Ectodermal cell (in vitro differentiated cells): Measurements from ENCODE around the gene RIN3.

Experiments
- H3K27ac ChIP-seq: 2 replicates; pipeline ENCODE4 v1.7.0; 2013; ENCODE audit warnings: mild to moderate bottlenecking, low read depth, low read length; ENCODE audit not compliant: insufficient read depth, poor library complexity, severe bottlenecking
- H3K27me3 ChIP-seq: 2 replicates; pipeline ENCODE4 v1.7.0; 2013; ENCODE audit warnings: mild to moderate bottlenecking, low read length; ENCODE audit not compliant: insufficient read depth, control insufficient read depth, poor library complexity, severe bottlenecking
- H3K36me3 ChIP-seq: one replicate; pipeline ENCODE4 v1.7.0; 2013; ENCODE audit warnings: low read length; ENCODE audit not compliant: control insufficient read depth, insufficient read depth
- H3K4me1 ChIP-seq: one replicate; pipeline ENCODE4 v1.7.0; 2013; ENCODE audit warnings: low read length; ENCODE audit not compliant: control insufficient read depth, insufficient read depth
- H3K4me3 ChIP-seq: 2 replicates; pipeline ENCODE4 v1.7.0; 2013; ENCODE audit warnings: low read depth, low read length, control low read depth; ENCODE audit not compliant: insufficient read depth
- H3K9me3 ChIP-seq: 2 replicates; pipeline ENCODE4 v1.7.0; 2013; ENCODE audit warnings: mild to moderate bottlenecking, low read length, moderate library complexity; ENCODE audit not compliant: control insufficient read depth
- WGBS, 2 experiments: methylation state at CpG; one replicate each; pipeline ENCODE4 v1.1.7; 2013; ENCODE audit warnings: missing lambda C conversion rate in 2 of 2; 5-methylcytosine and 5-hydroxymethylcytosine counted together

RIN3 gene

DNA sequence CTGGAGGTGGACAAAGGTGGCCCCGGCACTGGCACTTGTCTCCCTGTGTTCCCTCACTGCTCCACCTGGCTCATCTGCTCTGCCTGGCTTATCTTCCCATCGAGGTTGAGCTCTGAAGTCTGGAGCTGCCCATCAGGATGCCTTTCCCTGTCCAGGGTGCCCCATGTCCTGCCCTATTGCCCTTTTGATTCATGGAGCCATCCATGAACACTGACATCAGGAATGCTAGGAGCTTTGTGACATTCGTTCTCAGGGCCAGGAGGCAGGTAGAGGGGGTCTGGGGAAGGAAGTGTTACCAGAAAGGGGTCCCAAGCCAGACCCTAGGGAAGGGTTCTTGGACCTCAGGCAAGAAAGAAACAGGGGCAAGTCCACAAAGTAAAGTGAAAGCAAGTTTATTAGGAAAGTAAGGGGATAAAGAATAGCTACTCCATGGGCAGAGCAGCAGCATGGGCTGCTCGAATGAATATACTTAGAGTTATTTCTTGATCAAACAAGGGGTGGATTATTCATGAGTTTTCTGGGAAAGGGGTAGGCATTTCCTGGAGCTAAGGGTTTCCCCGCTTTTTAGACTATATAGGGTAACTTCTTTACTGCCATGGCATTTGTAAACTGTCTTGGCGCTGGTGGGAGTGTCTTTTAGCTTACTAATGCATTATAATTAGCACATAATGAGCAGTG lies 51.6 kb downstream of the RIN3 start:
- no peaks in the 10 kb centered on the region for H3K9me3 ChIP-seq
- WGBS, 2 experiments, result 89 to 95% methylated on average over 6 of the region's 6 CpGs
- no peaks in the 10 kb centered on the region for H3K4me1 ChIP-seq
- H3K36me3 ChIP-seq, result no peaks in the 10 kb centered on the region
- no peak overlapping the region for H3K27ac ChIP-seq
- H3K4me3 ChIP-seq, result no peak overlapping the region
- no peaks in the 10 kb centered on the region for H3K27me3 ChIP-seq

DNA sequence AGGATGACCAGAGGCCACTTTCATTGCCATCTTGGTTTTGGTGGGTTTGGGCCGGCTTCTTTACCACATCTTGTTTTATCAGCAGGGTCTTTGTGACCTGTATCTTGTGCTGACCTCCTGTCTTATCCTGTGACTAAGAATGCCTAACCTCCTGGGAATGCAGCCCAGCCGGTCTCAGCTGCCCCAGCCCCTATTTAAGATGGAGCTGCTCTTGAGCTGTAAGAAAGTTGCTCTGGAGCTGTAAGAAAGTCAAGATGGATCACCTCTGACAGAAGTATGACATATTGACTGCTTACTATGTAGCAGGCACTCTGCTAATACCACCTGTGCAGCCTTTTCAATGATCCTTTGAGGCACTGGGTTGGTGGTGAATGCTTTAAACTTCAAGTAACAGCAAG lies 52.1 kb downstream of the RIN3 start:
- H3K4me1 ChIP-seq, result no peaks in the 10 kb centered on the region
- H3K36me3 ChIP-seq, result no peaks in the 10 kb centered on the region
- WGBS, 2 experiments, result 89 to 94% methylated on average over 2 of the region's 2 CpGs
- no peak overlapping the region for H3K27ac ChIP-seq
- no peaks in the 10 kb centered on the region for H3K9me3 ChIP-seq
- H3K27me3 ChIP-seq, result no peaks in the 10 kb centered on the region
- H3K4me3 ChIP-seq, result no peak overlapping the region

DNA sequence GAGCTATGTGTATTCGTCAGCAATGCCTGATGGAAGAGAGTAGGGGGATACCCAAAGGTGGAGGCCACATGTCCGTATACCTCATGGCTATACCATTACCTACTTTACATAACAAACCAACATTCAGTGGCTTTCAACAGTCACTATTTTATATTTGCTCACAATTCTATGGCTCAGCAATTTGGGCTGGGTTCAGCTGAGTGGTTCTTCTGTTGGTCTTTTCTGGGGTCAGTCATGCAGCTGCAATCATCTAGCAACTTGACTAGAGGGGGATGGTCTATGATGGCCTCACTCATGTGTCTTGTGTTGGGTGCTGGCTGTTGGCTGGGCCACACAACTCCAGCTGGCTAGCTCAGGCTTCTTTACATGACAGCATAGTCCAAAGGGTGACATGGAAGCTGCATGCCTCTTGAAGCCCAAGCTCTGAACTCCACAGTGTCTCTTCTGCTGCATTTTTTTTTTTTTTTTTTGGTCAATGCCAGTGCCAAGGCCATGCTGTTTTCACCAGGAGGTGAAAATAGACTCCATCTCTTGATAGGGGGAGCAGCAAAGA lies 53.7 kb downstream of the RIN3 start:
- Histone ChIP-seq H3K27me3 (no peaks in the 10 kb centered on the region), H3K27ac (no peak overlapping the region), H3K4me3 (no peak overlapping the region), H3K36me3 (no peaks in the 10 kb centered on the region), H3K9me3 (no peaks in the 10 kb centered on the region), H3K4me1 (no peaks in the 10 kb centered on the region)
- 95 to 98% methylated on average over 2 of the region's 2 CpGs for WGBS, 2 experiments

DNA sequence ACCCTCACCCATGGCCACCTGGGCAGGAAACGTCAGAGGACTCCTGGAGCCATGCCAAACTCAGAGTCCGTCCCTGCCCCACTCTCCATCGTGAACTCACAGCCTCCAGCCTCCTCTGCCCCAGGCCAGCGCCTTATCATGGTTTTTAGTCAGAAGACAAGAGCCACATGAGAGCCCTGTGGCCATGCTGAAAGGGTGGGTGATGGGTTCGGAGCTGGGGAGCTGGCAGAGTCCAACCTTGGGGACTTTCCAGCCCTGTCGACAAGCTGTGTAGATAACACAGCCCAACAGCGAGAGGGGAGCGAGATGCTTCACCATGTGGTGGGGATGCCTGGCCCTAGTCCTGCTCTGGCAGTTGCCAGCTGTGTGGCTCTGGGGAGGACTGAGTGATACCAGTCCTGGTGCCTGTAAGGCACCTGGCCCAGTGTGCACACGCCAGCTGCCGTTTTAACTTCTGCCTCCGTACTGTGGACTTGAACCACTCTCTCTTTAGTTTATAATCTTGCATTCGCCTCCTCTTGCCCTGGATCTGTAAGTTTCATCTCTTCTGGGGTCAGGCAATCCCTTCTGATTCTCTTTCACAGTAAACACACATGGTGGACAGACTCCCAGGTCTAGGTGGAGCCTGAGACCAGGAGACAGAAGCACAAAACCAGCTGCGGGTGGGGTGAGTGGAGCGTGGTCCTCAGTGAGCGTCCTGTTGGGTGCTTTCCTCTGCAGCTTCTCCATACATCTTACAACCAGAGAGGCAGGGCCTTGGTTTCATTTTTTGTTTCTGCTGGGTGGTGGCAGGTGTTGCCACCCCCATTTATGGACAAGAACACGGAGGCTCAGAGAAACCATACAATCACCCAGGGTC lies 55.3 kb downstream of the RIN3 start:
- Histone ChIP-seq H3K4me1 (no peaks in the 10 kb centered on the region), H3K9me3 (no peaks in the 10 kb centered on the region)
- WGBS, 2 experiments, result 91 to 92% methylated on average over 16 of the region's 16 CpGs

DNA sequence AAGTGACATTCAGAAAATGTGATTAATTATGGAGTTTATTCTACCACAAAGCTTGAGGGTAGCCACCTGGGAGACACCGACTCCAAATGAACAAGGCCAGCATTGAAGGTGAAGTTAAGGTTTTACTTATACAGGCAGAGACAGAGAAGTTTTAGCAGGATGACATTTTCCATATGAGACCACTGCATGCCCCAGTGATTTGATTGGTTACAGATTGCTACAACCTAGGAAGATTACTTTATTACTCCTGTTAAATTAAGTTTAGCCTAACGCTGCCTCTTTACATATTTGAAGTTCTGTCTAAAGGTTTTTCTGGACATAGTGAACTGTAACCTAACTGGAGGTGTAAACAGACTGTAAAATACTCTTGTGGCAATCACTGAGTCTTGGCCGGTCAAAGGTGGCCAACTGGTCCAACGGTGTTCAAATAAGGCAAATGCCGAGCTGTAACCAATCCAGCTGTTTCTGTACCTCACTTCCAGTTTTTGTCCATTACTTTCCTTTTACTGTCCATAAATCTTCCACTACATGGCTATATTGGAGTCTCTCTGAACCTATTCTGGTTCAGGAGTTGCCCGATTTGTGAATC lies 57.2 kb downstream of the RIN3 start:
- Histone ChIP-seq H3K27ac (no peak overlapping the region), H3K4me1 (no peaks in the 10 kb centered on the region), H3K36me3 (no peaks in the 10 kb centered on the region), H3K27me3 (no peaks in the 10 kb centered on the region), H3K4me3 (no peak overlapping the region), H3K9me3 (no peaks in the 10 kb centered on the region)
- 88 to 92% methylated on average over 6 of the region's 6 CpGs for WGBS, 2 experiments

More for the DNA sequence above, 55.3 kb downstream of the RIN3 start:
- Histone ChIP-seq H3K27ac (no peak overlapping the region), H3K36me3 (no peaks in the 10 kb centered on the region), H3K4me3 (no peak overlapping the region), H3K27me3 (no peaks in the 10 kb centered on the region)

DNA sequence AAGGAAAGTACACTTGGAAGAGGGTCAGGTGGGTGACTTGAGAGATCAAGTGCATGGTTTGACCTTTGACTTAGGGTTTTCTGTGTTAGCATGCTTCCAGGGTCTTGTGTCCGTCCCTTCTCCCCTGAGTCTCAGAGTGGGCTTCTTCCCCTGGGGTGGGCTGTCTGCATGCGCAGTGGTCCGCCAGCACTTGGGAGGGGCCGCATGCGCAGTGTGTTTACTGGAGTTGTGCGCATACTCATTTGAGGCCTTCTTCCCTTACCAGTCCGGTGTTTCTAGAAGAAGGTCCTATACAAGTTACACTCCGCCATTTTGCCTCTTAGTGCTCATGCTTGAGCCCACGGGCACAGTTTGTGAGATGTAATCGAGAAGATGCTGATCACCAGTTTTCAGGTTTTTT lies 58.5 kb downstream of the RIN3 start:
- no peaks in the 10 kb centered on the region for H3K4me1 ChIP-seq

DNA sequence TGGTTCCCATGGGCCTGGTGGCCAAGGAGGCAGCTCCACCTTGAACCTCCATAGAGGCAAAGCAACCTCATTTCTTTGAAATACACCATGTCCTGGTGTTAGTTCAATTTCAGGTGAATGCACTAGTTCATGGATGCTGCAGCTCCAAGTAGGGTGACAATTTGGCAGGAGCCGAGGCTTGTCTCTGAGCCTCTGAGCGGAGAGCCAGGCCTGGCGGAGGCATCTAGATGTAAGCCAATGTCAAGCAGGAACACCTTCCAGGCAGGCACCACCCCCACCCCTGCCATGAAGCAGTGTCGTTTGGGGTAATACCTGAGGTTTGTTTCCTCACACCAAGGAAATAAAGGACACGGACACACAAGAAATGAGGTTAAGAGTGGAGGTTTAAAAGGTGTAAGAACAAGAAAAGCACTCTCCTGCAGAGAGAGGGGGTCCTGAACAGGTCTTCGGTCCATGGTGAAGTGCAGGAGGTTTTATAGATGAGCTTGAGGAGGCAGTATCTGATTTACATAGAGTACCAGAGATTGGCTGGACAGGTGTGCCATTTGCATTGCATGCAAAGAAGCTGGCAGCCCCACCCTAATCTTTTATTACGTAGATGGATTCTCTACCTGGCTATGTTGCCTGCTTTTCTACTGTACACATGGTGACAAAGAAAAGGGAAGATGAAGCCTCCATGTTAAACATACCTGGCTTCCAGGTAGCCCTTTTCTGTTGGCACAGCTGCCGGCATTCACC lies 60.3 kb downstream of the RIN3 start:
- Histone ChIP-seq H3K27me3 (no peaks in the 10 kb centered on the region), H3K4me1 (no peaks in the 10 kb centered on the region), H3K27ac (no peak overlapping the region), H3K9me3 (no peaks in the 10 kb centered on the region), H3K36me3 (no peaks in the 10 kb centered on the region), H3K4me3 (no peak overlapping the region)
- 87 to 91% methylated on average over 8 of the region's 8 CpGs for WGBS, 2 experiments

More for the DNA sequence above, 58.5 kb downstream of the RIN3 start:
- H3K4me3 ChIP-seq, result no peak overlapping the region
- no peak overlapping the region for H3K27ac ChIP-seq
- H3K36me3 ChIP-seq, result no peaks in the 10 kb centered on the region
- 93 to 96% methylated on average over 10 of the region's 10 CpGs for WGBS, 2 experiments
- no peaks in the 10 kb centered on the region for H3K27me3 ChIP-seq
- H3K9me3 ChIP-seq, result no peaks in the 10 kb centered on the region

DNA sequence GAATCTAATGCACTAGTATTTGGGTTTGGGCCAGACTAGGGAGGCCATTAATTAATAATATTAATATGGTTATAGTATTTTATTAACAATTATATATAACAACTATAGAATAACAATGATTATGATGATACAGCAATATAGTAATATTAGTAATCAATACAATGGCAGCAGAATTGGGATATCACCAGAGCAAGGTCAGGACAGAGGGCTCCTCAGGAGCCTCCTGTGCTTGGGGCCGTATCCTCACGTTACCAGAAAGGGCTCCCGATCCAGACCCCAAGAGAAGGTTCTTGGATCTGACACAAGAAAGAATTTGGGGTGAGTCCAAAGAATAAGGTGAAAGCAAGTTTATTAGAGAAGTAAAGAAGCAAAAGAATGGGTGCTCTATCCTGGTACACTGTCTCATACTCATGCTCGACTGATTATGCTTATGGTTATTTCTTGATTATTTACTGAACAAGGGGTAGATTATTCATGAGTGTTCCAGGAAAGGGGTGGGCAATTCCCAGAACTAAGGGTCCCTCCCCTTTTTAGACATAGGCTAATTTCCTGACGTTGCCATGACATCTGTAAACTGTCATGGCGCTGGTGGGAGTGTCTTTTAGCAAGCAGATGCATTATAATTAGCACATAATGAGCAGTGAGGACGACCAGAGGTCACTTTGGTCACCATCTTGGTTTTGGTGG lies 61.6 kb downstream of the RIN3 start:
- no peak overlapping the region for H3K4me3 ChIP-seq
- H3K27me3 ChIP-seq, result no peaks in the 10 kb centered on the region
- H3K27ac ChIP-seq, result no peak overlapping the region
- H3K9me3 ChIP-seq, result no peaks in the 10 kb centered on the region
- H3K4me1 ChIP-seq, result no peaks in the 10 kb centered on the region
- WGBS, 2 experiments, result 91 to 93% methylated on average over 7 of the region's 7 CpGs
- H3K36me3 ChIP-seq, result no peaks in the 10 kb centered on the region

DNA sequence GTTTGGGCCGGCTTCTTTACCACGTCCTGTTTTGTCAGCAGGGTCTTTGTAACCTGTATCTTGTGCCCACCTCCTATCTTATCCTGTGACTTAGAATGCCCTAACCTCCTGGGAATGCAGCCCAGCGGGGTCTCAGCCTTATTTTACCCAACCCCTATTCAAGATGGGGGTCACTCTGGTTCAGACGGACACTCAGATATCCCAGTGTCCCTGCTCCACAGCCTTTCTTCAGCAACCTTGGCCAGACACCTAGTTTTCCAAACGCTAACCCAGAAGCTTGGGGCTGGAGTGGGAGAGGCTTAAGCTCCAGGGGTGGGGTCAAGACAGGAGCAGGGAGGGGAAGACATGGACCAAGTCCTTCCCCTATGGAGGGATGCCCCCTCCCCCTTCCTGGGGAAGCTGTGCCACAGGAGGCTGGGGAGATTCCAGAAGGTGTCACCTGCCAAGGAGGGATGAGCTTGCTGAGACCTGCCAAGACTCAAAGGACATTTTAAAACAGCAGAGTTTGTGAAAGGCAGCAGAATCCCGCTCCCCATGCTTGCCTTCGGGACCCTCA lies 62.2 kb downstream of the RIN3 start:
- WGBS, 2 experiments, result 89 to 94% methylated on average over 7 of the region's 7 CpGs
- no peaks in the 10 kb centered on the region for H3K27me3 ChIP-seq
- H3K4me1 ChIP-seq, result no peaks in the 10 kb centered on the region

More for the DNA sequence above, 62.2 kb downstream of the RIN3 start:
- Histone ChIP-seq H3K4me3 (no peak overlapping the region), H3K36me3 (no peaks in the 10 kb centered on the region), H3K27ac (no peak overlapping the region), H3K9me3 (no peaks in the 10 kb centered on the region)
